DMS 273 treated with DMSO at 0.1 percent for 48 hours (cell line): ENCODE results near the gene TBC1D2B.

Experiments used
- DNase-seq: peaks from one replicate; lab custom pipeline; 2025; lab: John Stamatoyannopoulos, UW

Gene TBC1D2B

GRCh38 chr15:78077053-78077870 is at the start of gene TBC1D2B:
TSS of gene TBC1D2B (minus strand) at chr15:78077711. CDS start at chr15:78077652, 59 bp downstream.
- DNase-seq, result no peak

- no peak for DNase-seq
Measured at GRCh38 chr15:78125267-78125666, 47.8 kb upstream of the TBC1D2B start.

- peak; percentile 67 for DNase-seq
Measured at GRCh38 chr15:78120523-78120922, 43.0 kb upstream of the TBC1D2B start.

GRCh38 chr15:78112551-78112950 is 35.0 kb upstream of the TBC1D2B start:
- DNase-seq, result no peak

GRCh38 chr15:78111788-78112187 is 34.3 kb upstream of the TBC1D2B start:
- no peak for DNase-seq

- DNase-seq, result no peak
Measured at GRCh38 chr15:78110916-78111475, 33.5 kb upstream of the TBC1D2B start.

- DNase-seq, result no peak
Measured at GRCh38 chr15:78110096-78110495, 32.6 kb upstream of the TBC1D2B start.

GRCh38 chr15:78109156-78109555 is 31.6 kb upstream of the TBC1D2B start:
- DNase-seq, result no peak

- no peak for DNase-seq
Measured at GRCh38 chr15:78108300-78109084, 31.0 kb upstream of the TBC1D2B start.

- DNase-seq, result no peak
Measured at GRCh38 chr15:78107471-78107870, 30.0 kb upstream of the TBC1D2B start.

- DNase-seq, result no peak
Measured at GRCh38 chr15:78105476-78106241, 28.1 kb upstream of the TBC1D2B start.

GRCh38 chr15:78104566-78105475 is 27.3 kb upstream of the TBC1D2B start:
- no peak for DNase-seq

GRCh38 chr15:78104119-78104479 is 26.6 kb upstream of the TBC1D2B start:
- no peak for DNase-seq

- DNase-seq, result no peak
Measured at GRCh38 chr15:78103406-78104118, 26.1 kb upstream of the TBC1D2B start.

GRCh38 chr15:78102741-78103140 is 25.2 kb upstream of the TBC1D2B start:
- DNase-seq, result no peak

- no peak for DNase-seq
Measured at GRCh38 chr15:78102211-78102610, 24.7 kb upstream of the TBC1D2B start.

GRCh38 chr15:78101423-78102105 is 24.1 kb upstream of the TBC1D2B start:
- no peak for DNase-seq

- DNase-seq, result no peak
Measured at GRCh38 chr15:78100886-78101285, 23.4 kb upstream of the TBC1D2B start.

GRCh38 chr15:78098131-78098755 is 20.7 kb upstream of the TBC1D2B start:
- no peak for DNase-seq
